Immature natural killer cell (primary cell): Measurements from ENCODE around the gene RAB11FIP4. TPM values are rescaled to one million over a fixed set of nuclear protein-coding genes. Genes with fewer than 3 reads are reported as not detected.

Source experiments
- DNase-seq, 3 donors: peaks; one replicate each; pipeline ENCODE4 v3.0.0; 2022; ENCODE audit warnings: mixed read lengths in 1 of 3
- H3K27ac Mint-ChIP-seq, 6 donors: one replicate each; pipeline ENCODE4 v1.8.0; 2020; ENCODE audit warnings: mixed read lengths in 6 of 6, mild to moderate bottlenecking in 5 of 6, inconsistent platforms in 4 of 6, moderate library complexity in 3 of 6
- H3K27me3 Mint-ChIP-seq, 3 donors: one replicate each; pipeline ENCODE4 v1.8.0; 2020 to 2021; ENCODE audit warnings: low read depth in 3 of 3, mild to moderate bottlenecking in 3 of 3, mixed read lengths in 3 of 3, moderate library complexity in 3 of 3, inconsistent platforms in 1 of 3
- H3K36me3 Mint-ChIP-seq, 3 donors: one replicate each; pipeline ENCODE4 v1.8.0; 2020; ENCODE audit warnings: mixed read lengths in 3 of 3, inconsistent platforms in 2 of 3, mild to moderate bottlenecking in 2 of 3
- H3K4me1 Mint-ChIP-seq, 2 donors: one replicate each; pipeline ENCODE4 v1.8.0; 2020; ENCODE audit warnings: inconsistent platforms in 2 of 2, mild to moderate bottlenecking in 2 of 2, mixed read lengths in 2 of 2, moderate library complexity in 1 of 2
- H3K4me3 Mint-ChIP-seq, 5 donors: one replicate each; pipeline ENCODE4 v1.8.0; 2020; ENCODE audit warnings: mild to moderate bottlenecking in 5 of 5, mixed read lengths in 5 of 5, inconsistent platforms in 3 of 5, moderate library complexity in 3 of 5
- H3K9me3 Mint-ChIP-seq, 6 donors: one replicate each; pipeline ENCODE4 v1.8.0; 2020; ENCODE audit warnings: mild to moderate bottlenecking in 6 of 6, mixed read lengths in 6 of 6, inconsistent platforms in 4 of 6, moderate library complexity in 3 of 6
- polyA plus RNA-seq, 3 donors: library from polyadenylated mRNA; unstranded; fragments of 300-500 nt; fragmentation: Illumina TruSeq; gene quantifications; one replicate each; pipeline ENCODE4 v1.2.3, GENCODE V29; 2021

RAB11FIP4 gene
- polyA plus RNA-seq, 3 donors from 2014 or later: 14.2 to 41.8 (median 22.1) TPM

DNA sequence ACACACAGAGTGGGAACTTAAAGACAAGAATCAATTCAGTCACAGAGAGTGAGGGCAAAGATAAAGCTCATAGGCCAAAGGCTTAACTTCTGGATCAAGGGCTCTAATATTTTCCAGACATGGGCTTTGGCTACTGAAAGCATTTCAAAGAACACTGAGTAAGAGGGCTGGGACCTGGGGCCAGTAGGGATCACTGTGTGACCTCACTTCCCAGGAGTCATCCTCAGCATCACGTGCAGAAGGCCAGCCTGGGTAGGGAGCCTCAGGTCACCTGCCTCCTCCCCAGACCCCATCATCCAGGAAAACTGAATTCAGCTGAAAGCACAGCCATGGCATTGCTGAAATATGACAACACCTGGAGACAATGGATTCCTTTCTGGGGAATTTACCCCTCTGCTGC is 163.5 kb downstream of the RAB11FIP4 start:
- Mint-ChIP-seq H3K27ac (no peak overlapping the region), H3K4me3 (no peak overlapping the region)

DNA sequence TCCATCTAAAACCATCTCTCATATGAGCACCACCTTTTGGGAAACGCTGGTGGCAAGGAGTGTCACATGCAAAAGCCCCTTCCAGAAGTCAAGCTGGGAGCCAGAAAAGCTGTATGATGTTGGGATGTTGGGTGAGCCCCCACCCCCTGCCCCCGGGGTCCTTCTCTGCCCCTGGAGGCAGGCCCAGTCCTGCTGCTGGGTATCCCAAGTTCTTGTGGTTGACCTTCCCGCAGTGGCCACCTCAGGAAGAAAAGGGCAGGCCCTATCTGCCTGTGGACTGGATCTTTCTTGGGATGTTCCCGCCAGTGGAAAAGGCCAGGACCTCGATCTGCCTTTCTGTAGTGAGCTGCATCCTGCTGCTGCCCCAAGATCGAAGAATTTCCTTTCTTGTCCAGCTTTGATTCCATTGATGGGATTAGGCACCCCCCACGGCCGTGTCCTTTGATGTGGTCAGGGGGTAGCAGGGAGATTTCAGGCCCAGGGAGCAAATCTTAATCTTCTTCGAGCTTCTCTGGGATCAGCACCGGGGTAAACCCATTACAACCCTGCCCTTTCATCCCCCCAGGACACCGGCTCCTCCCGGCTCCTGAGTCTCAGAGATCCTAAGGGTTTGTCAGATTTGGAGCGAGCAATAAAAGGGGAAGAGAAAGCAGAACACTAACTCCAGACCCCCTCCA is 165.6 kb downstream of the RAB11FIP4 start:
- Mint-ChIP-seq H3K4me3 (peak overlapping the region in 2 of 5 donors; percentile 15 to 47), H3K27ac (no peak overlapping the region), H3K4me1 (peaks cover 7 to 14% of the 10 kb centered on the region in 2 donors), H3K36me3 (no peaks in the 10 kb centered on the region), H3K9me3 (no peaks in the 10 kb centered on the region), H3K27me3 (peaks cover 3 to 8% (median 8%) of the 10 kb centered on the region in 3 donors)
- no peak for DNase-seq

More for the DNA sequence above, 163.5 kb downstream of the RAB11FIP4 start:
- Mint-ChIP-seq H3K9me3 (no peaks in the 10 kb centered on the region), H3K27me3 (peaks cover 6 to 15% (median 7%) of the 10 kb centered on the region in 3 donors), H3K36me3 (no peaks in the 10 kb centered on the region), H3K4me1 (peaks cover 10 to 11% of the 10 kb centered on the region in 2 donors)
- no peak for DNase-seq

DNA sequence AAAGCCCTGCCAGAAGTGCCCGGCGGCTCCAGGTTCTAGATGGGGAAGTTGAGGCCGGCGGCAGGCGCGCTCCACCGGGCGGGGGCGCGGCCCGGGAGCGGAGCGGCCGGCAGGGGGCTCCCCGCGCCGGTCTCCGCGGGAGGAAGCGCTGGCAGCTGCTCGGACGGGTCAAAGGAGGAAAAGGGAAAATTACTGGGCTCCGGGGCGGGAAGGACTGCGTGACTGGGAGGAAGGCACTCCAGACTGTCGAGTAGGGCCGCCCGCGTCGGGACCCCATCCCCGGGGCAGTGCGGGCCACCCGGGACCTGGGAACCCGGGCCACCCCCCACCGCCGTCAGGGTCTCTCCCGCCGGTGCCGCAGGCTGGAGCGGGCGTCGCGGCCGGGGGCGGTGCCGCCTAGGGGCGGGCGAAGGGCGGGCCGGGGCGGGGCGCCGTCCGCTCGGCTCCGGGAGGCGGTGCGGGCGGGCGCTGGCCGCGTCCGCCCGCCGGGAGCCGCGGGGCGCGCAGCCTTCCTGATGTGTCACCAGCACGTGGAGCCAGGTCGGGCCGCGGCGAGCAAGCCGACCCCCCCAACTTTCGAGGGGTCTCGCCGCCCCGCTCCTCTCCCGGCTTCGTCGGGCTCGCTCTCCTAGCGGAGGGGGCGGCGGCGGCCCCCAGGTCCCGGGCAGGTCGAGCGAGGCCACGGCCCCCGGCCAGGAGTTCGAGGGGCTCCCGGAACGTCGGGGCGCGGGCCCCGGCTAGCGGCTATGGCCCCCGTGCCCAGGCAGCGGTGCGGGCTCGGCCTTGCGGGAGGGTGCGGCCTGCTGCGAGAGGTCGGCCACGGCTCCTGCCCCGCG is 167.5 kb downstream of the RAB11FIP4 start:
- H3K4me1 Mint-ChIP-seq: peaks cover 7 to 14% of the 10 kb centered on the region in 2 donors
- peak overlapping the region; percentile 77 to 79 (median 78) for H3K4me3 Mint-ChIP-seq
- H3K9me3 Mint-ChIP-seq: no peaks in the 10 kb centered on the region
- H3K27me3 Mint-ChIP-seq: peaks cover 0 to 8% (median 4%) of the 10 kb centered on the region in 3 donors
- no peaks in the 10 kb centered on the region for H3K36me3 Mint-ChIP-seq
- peak; percentile 45 to 53 (median 52) for DNase-seq
- H3K27ac Mint-ChIP-seq: no peak overlapping the region

DNA sequence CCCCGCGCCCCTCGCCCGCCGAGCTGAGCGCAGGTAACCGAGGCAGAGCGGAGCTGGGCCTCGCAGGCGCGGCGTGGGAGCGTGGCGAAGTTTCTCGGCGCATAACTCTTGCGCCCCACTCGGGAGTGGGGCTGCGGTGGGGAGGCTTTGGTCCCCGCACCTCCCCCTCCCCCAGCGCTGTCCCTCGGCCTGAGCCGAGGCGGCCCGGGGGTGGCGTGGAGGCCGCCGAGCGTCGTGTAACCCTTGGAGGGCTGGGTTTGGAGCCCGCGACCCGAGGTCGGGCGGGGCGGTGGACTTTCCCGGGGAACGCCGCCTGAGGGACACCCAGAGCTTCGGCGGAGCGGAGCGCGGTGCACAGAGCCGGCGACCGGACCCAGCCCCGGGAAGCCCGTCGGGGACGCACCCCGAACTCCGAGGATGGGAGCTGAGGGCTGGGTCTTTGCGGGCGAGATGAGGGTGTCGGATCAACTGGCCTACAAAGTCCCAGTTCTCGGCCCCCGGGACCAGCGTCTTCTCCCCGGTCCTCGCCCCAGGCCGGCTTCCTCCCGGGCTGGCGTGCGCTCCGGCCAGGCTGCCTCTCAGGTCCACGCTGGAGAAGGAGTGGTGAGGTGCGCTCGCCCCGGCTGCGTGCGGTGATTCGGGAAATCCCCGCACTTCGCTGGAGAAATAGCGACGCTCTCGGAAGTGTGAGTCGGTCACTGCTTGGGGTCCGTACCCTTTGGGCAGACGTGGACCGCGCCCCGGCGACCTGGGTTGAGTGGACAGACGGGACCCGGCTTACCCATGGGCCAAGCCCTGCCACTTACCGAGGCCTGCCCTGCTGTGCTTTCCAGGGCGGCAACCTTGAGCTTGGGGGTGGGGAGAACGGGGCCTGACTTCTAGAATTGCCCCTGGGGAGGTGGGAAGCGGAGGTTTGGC is 168.4 kb downstream of the RAB11FIP4 start:
- peak overlapping the region; percentile 68 to 83 (median 78) for H3K4me3 Mint-ChIP-seq
- H3K9me3 Mint-ChIP-seq: no peaks in the 10 kb centered on the region
- peak overlapping the region in 2 of 6 donors; percentile 9 to 56 for H3K27ac Mint-ChIP-seq
- no peaks in the 10 kb centered on the region for H3K36me3 Mint-ChIP-seq
- peaks cover 0 to 11% (median 4%) of the 10 kb centered on the region in 3 donors for H3K27me3 Mint-ChIP-seq
- H3K4me1 Mint-ChIP-seq: peaks cover 7 to 14% of the 10 kb centered on the region in 2 donors
- DNase-seq: no peak

DNA sequence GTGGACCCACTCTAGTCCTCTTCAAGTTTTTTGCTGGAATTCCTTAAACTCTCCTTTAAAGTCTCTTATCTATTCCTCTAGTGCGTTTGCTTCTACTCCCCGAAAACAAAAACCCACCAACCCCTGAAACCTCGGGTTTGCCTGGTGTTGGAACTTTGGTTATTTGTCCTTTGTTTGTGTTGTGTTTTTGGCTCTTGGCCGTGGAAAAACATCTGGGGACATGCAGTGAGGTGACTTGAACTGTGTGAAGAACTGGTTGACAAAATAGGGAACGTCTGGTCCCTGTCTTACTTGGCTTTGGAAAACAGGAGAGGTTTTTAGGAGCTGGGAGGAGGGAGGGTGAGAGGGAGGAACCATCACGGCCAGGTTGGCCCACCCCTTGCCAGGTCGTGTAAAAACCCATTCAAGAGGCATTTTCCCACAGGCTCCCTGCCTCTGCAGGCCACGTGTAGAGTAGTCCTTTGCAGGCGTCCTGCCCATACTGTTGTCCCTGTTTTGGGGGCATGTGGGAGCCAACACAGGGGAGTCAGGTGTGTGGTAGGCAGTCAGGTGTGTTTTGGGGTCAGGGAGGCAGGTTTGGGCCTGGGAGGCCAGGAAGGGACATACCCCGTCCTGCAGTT is 169.3 kb downstream of the RAB11FIP4 start:
- H3K4me1 Mint-ChIP-seq: peaks cover 7 to 14% of the 10 kb centered on the region in 2 donors
- peak overlapping the region in 3 of 6 donors; percentile 9 to 56 (median 35) for H3K27ac Mint-ChIP-seq
- peak overlapping the region; percentile 68 to 83 (median 78) for H3K4me3 Mint-ChIP-seq
- DNase-seq: no peak
- H3K27me3 Mint-ChIP-seq: peaks cover 0 to 11% (median 4%) of the 10 kb centered on the region in 3 donors
- no peaks in the 10 kb centered on the region for H3K36me3 Mint-ChIP-seq
- H3K9me3 Mint-ChIP-seq: no peaks in the 10 kb centered on the region

DNA sequence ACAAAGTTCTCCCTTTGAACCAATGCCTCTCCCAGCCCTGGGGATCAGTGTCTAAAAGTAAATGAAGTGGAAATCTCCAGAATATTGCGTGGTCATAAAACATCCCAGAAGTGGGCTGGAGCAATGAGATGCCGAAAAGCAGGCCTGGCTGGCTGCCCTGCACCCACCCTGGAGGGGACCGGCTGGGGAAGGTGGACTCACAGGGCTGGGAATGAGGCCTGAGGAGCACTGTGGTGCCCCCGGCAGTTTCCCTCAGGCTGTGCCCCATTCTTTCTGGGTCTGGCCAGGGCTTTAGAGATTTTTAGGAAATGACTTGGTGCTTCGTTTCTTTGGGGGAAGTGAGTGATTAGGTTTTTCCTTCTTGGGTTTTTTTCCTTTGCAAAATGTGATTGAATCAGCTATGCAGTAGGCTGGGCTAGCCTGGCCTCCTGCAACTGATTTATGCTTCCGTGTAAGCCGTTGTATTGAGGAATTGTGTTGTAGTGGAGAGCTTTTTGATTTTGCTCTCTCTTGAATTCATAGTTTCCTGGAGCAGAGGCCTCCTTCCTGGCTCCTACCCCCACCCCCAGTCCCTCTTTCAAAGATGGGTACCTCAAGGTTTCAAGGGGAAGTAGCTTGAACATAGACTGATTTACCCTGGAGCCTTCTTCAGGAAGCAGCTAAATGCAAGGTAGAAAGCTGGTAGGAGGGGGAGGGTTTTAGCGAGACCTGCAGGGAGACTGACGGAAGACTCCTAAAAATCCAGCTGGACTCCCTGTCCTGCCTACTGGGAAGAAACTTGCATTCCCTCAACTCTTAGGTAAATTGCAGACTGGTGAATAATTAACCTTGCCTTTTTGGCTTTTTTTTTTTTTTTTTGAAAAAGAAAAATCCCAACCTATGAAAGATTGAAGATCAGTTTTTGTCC is 170.2 kb downstream of the RAB11FIP4 start:
- no peaks in the 10 kb centered on the region for H3K9me3 Mint-ChIP-seq
- no peak overlapping the region for H3K27ac Mint-ChIP-seq
- peaks cover 0 to 11% (median 4%) of the 10 kb centered on the region in 3 donors for H3K27me3 Mint-ChIP-seq
- H3K36me3 Mint-ChIP-seq: no peaks in the 10 kb centered on the region
- H3K4me1 Mint-ChIP-seq: peaks cover 7 to 14% of the 10 kb centered on the region in 2 donors
- H3K4me3 Mint-ChIP-seq: peak overlapping the region in 3 of 5 donors; percentile 18 to 49 (median 26)
- no peak for DNase-seq

DNA sequence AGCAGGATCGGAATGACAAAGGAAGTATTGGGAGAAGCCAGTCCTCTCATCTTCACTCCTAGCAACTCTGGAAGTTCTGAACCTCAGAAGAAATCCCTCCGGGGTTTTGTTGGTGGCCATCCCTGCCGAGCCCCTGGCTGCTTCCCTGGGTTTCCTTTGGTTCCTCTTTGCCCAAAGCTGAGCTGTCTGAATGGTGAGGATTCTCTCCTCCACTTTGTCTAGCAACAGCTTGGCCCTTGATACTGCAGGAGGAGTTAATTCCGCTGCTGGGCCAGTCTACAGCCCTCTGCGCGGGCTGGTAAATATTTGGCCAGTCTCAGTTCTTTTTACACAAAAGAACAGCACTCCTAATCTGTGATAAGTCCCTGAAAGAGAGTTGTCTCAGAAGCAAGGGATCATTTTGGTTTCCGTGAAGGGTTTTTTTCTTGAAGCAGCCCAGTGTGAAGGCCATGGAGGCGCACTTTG is 170.9 kb downstream of the RAB11FIP4 start:
- no peak for DNase-seq
- H3K27ac Mint-ChIP-seq: no peak overlapping the region
- peaks cover 0 to 11% (median 4%) of the 10 kb centered on the region in 3 donors for H3K27me3 Mint-ChIP-seq
- no peak overlapping the region for H3K4me3 Mint-ChIP-seq
- H3K36me3 Mint-ChIP-seq: no peaks in the 10 kb centered on the region
- H3K9me3 Mint-ChIP-seq: no peaks in the 10 kb centered on the region
- peaks cover 9 to 14% of the 10 kb centered on the region in 2 donors for H3K4me1 Mint-ChIP-seq

DNA sequence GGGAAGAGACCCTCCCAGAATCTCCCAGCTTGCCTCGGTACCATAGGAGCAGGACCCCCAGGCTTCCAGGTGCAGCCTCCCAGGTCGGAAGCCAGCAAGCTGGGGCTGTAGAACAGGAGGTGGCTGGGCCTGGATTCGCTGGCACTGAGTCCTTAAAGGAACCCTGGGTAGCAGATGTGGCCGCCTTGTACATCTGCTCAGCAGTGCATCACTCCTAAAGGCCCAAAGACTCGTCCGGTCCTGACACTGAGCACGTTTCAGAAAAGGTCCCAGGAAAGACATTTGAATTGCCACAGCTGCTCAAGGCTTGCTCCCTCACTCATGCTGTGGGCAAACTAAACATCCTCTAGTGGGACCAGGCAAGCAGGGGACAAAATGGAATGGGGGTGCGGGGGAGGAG is 172.8 kb downstream of the RAB11FIP4 start:
- no peak for DNase-seq
- Mint-ChIP-seq H3K27ac (no peak overlapping the region), H3K9me3 (no peaks in the 10 kb centered on the region), H3K4me1 (peaks cover 16 to 17% of the 10 kb centered on the region in 2 donors), H3K27me3 (peaks cover 0 to 11% (median 4%) of the 10 kb centered on the region in 3 donors), H3K4me3 (no peak overlapping the region), H3K36me3 (no peaks in the 10 kb centered on the region)

DNA sequence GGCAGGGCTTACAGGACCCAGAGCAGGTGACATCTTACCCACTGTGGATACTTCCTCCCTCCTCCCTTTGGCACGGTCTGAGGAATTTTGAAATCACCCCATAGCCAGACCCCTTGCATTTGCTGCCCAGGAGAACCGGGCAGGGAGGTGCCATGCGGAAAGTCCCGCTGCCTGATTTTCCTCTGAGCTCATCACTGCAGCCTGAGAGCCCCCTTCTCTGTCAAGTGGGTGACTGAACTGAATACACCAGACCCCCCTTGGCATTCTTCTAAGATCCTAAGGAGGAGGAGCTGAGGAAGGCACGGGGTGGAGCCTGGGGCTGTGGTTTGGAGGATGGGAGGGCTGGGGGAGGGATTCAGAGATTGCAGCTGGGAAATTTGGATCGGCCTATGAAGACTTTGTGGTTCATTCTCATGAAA is 173.4 kb downstream of the RAB11FIP4 start:
- H3K27ac Mint-ChIP-seq: no peak overlapping the region
- H3K36me3 Mint-ChIP-seq: no peaks in the 10 kb centered on the region
- H3K4me1 Mint-ChIP-seq: peaks cover 16 to 17% of the 10 kb centered on the region in 2 donors
- H3K9me3 Mint-ChIP-seq: no peaks in the 10 kb centered on the region
- DNase-seq: no peak
- no peak overlapping the region for H3K4me3 Mint-ChIP-seq
- peaks cover 0 to 11% (median 4%) of the 10 kb centered on the region in 3 donors for H3K27me3 Mint-ChIP-seq

DNA sequence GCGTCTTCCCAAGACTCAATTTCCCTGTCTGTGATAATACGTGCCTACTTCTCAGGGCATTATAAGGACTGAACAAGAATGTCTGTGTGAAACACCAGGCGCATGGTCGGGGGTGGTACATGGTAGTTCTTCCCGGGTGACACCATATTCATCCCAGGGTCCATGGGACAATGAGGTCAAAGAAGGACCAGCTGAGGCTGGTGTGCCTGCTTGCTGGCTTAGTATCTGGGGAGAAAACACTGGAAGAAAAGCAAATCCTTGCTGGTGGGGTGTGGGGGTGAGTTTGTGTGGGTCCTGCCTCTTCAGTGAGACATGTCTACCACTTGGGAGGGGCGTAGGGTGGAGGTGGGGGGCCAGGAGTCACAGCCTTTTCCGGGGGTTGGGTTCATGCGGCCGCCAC is 174.2 kb downstream of the RAB11FIP4 start:
- Mint-ChIP-seq H3K27ac (no peak overlapping the region), H3K36me3 (no peaks in the 10 kb centered on the region), H3K27me3 (peaks cover 0 to 5% (median 0%) of the 10 kb centered on the region in 3 donors), H3K4me3 (no peak overlapping the region), H3K9me3 (no peaks in the 10 kb centered on the region), H3K4me1 (peaks cover 11 to 12% of the 10 kb centered on the region in 2 donors)
- no peak for DNase-seq

DNA sequence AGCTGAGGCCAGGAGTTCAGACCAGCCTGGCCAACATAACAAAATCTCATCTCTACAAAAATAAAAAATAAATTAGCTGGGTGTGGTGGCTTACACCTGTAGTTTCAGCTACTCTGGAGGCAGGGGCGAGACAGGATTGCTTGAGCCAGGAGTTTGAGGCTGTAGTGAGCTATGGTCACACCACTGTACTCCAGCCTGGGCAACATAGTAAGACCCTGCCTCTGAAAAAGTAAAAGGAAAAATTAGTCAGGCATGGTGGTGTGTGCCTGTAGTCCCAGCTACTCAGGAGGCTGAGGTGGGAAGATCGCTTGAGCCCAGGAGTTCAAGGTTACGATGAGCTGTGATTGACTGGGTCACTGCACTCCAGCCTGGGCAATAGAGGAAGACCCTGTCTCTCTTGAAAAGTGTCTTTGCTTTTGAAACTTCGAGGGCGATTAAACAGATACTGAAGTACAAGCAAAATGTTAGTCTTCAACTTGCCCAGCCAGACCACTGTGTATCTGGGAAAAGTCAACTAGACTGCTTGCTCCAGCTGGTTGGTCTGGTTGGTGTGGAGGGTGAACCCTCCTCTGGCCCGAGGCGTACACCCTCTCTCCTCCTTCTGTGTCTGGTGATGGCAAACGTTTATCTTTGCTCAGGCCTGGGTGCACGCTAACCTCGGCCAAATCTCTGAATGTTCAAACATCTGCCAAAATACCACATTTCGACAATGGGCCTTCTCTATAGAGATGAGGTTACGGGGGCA is 174.9 kb downstream of the RAB11FIP4 start:
- no peak for DNase-seq
- Mint-ChIP-seq H3K4me1 (peaks cover 9 to 10% of the 10 kb centered on the region in 2 donors), H3K27ac (no peak overlapping the region), H3K9me3 (no peaks in the 10 kb centered on the region), H3K27me3 (peaks cover 0 to 3% (median 0%) of the 10 kb centered on the region in 3 donors), H3K4me3 (no peak overlapping the region), H3K36me3 (no peaks in the 10 kb centered on the region)
